MM.1S (cell line): ENCODE data around the gene PNLIP.

Source experiments
- CTCF ChIP-seq: fragments of 300-600 bp; sonication (generic); IDR thresholded peaks from 2 replicates; pipeline ENCODE4 v1.5.1; 2016; ENCODE audit warnings: antibody characterized with exemption, low read length, mixed read lengths
- EZH2 ChIP-seq: fragments of 300-600 bp; sonication (generic); optimal IDR thresholded peaks from 2 replicates; pipeline ENCODE3; 2017; ENCODE audit warnings: low read depth, mild to moderate bottlenecking, antibody characterized with exemption, low read length, mixed read lengths
- EZH2phosphoT487 ChIP-seq: fragments of 300-600 bp; sonication (generic); IDR thresholded peaks from 2 replicates; pipeline ENCODE4 v1.6.1; 2018; ENCODE audit warnings: antibody characterized with exemption, low read length

DNA sequence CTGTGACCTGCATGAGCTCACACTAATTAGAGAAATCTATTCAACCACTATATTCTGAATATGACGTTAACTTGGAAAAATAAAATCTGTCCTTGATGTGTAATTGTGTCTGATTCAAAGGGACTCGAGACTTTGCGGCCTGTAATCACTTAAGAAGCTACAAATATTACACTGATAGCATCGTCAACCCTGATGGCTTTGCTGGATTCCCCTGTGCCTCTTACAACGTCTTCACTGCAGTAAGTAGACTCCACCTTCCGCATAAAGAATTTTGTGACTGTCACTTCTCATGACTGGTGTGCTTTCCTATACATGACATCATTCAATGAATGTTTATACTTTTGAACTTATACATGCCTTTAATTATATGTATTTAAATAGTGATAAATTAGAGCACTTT is 10.1 kb downstream of the PNLIP start:
- TF ChIP-seq CTCF: no peak
- no peak for TF ChIP-seq EZH2
- TF ChIP-seq EZH2phosphoT487: no peak
